Measurements from ENCODE around the gene TEX22. TPM values are rescaled to one million over a fixed set of nuclear protein-coding genes. Genes with fewer than 3 reads are reported as not detected.
A peak's percentile ranks its signal among the peaks of the same experiment; 100 is the strongest.

The TEX22 gene
- total RNA-seq, 4 donors from 2014 or later = not detected

GRCh38 chr14:105399466-105399775, 1.1 kb downstream of the TEX22 start:
- Histone ChIP-seq H3K4me3 (peak overlapping the region; percentile 70 to 100 (median 94)), H3K4me1 (peaks cover 17 to 19% of the 10 kb centered on the region in 2 donors), H3K27ac (peak overlapping the region; percentile 79 to 94 (median 90)), H3K27me3 (no peaks in the 10 kb centered on the region), H3K36me3 (peaks cover 0 to 16% of the 10 kb centered on the region in 2 donors), H3K9me3 (no peaks in the 10 kb centered on the region)
- in situ Hi-C loops (cut with MboI; ENCODE audit: low sequenced_read_pairs in 4 of 4) (no loop called here), intact Hi-C loops (cut with DNase I; ENCODE audit: low total_unique reads) (loop anchor here (2.0 kb wide), 1 partner anchor 29 kb away; no protein-coding TSS in a partner anchor)
- TF ChIP-seq POLR2A (IDR thresholded peaks at IDR 0.05) (no peak), CTCF (IDR thresholded peaks at IDR 0.05 in 4 of 5, conservative IDR thresholded peaks at IDR 0.05 in 1 of 5) (no peak)
- DNase-seq (no peak), ATAC-seq (no peak)

GRCh38 chr14:105400016-105400415, 1.7 kb downstream of the TEX22 start:
- Histone ChIP-seq H3K36me3 (peaks cover 0 to 11% of the 10 kb centered on the region in 2 donors), H3K4me1 (peaks cover 17 to 19% of the 10 kb centered on the region in 2 donors), H3K9me3 (no peaks in the 10 kb centered on the region), H3K27ac (peak overlapping the region; percentile 10 to 94 (median 90)), H3K4me3 (no peak overlapping the region), H3K27me3 (no peaks in the 10 kb centered on the region)
- TF ChIP-seq POLR2A (IDR thresholded peaks at IDR 0.05) (no peak), CTCF (IDR thresholded peaks at IDR 0.05 in 4 of 5, conservative IDR thresholded peaks at IDR 0.05 in 1 of 5) (no peak)
- ATAC-seq (no peak), DNase-seq (no peak)
- in situ Hi-C loops (cut with MboI; ENCODE audit: low sequenced_read_pairs in 4 of 4) = no loop called here
- intact Hi-C loops (cut with DNase I; ENCODE audit: low total_unique reads) = no loop called here

- no peak overlapping the region for H3K4me3 ChIP-seq
- intact Hi-C loops (cut with DNase I; ENCODE audit: low total_unique reads) = no loop called here
- no peaks in the 10 kb centered on the region for H3K9me3 ChIP-seq
- no peak for ATAC-seq
- no peak overlapping the region for H3K27ac ChIP-seq
- no peaks in the 10 kb centered on the region for H3K27me3 ChIP-seq
- peaks cover 17 to 19% of the 10 kb centered on the region in 2 donors for H3K4me1 ChIP-seq
- no peak for TF ChIP-seq POLR2A (IDR thresholded peaks at IDR 0.05)
- DNase-seq = no peak
- in situ Hi-C loops (cut with MboI; ENCODE audit: low sequenced_read_pairs in 4 of 4) = no loop called here
- H3K36me3 ChIP-seq = peaks cover 0 to 11% of the 10 kb centered on the region in 2 donors
These were observed 3.4 kb downstream of the TEX22 start for GRCh38 chr14:105401699-105402098.

GRCh38 chr14:105408592-105408991, 10.3 kb downstream of the TEX22 start:
- Histone ChIP-seq H3K27me3 (peaks cover 0 to 4% (median 0%) of the 10 kb centered on the region in 3 donors), H3K4me1 (peaks cover 8 to 9% of the 10 kb centered on the region in 2 donors), H3K27ac (no peak overlapping the region), H3K9me3 (no peaks in the 10 kb centered on the region), H3K36me3 (no peaks in the 10 kb centered on the region), H3K4me3 (no peak overlapping the region)
- ATAC-seq = no peak
- no peak for TF ChIP-seq CTCF (IDR thresholded peaks at IDR 0.05 in 4 of 5, conservative IDR thresholded peaks at IDR 0.05 in 1 of 5)
- no peak for TF ChIP-seq POLR2A (IDR thresholded peaks at IDR 0.05)
- intact Hi-C loops (cut with DNase I; ENCODE audit: low total_unique reads) = no loop called here
- no peak for DNase-seq
- in situ Hi-C loops (cut with MboI; ENCODE audit: low sequenced_read_pairs in 4 of 4) = no loop called here

- in situ Hi-C loops (cut with MboI; ENCODE audit: low sequenced_read_pairs in 4 of 4) = no loop called here
- Histone ChIP-seq H3K27ac (no peak overlapping the region), H3K4me3 (no peak overlapping the region), H3K27me3 (peaks cover 0 to 4% (median 0%) of the 10 kb centered on the region in 3 donors), H3K9me3 (no peaks in the 10 kb centered on the region), H3K4me1 (peaks cover 9 to 10% of the 10 kb centered on the region in 2 donors), H3K36me3 (no peaks in the 10 kb centered on the region)
- TF ChIP-seq CTCF (IDR thresholded peaks at IDR 0.05 in 4 of 5, conservative IDR thresholded peaks at IDR 0.05 in 1 of 5) (no peak), POLR2A (IDR thresholded peaks at IDR 0.05) (no peak)
- intact Hi-C loops (cut with DNase I; ENCODE audit: low total_unique reads) = no loop called here
- no peak for DNase-seq
- ATAC-seq = no peak
These were observed 11.0 kb downstream of the TEX22 start for GRCh38 chr14:105409364-105409763.

Measured in gastrocnemius medialis (tissue), 4 donors.